Motor neuron (in vitro differentiated cells): ENCODE data around the gene FAT3. TPM values are rescaled to one million over a fixed set of nuclear protein-coding genes. Genes with fewer than 3 reads are reported as not detected.

ENCODE experiments used
- ATAC-seq, 8 experiments: fragments of 200-7000 bp; cut with Tn5 transposase; replicated peaks in 6 of 8; 2 replicates each; pipeline ENCODE4 v1.8.0; 2021; ENCODE audit warnings: mild to moderate bottlenecking in 8 of 8, moderate library complexity in 8 of 8
- H3K27ac ChIP-seq, 2 donors: fragments of 250-450 bp; sonication (Bioruptor Pico); 2 replicates each; pipeline ENCODE4 v1.9.0; 2021; ENCODE audit warnings: antibody characterized with exemption in 2 of 2, mild to moderate bottlenecking in 2 of 2, moderate library complexity in 1 of 2
- H3K4me1 ChIP-seq, 2 donors: fragments of 250-450 bp; sonication (Bioruptor Pico); replicated peaks in 1 of 2; 2 replicates each; pipeline ENCODE4 v1.6.1; 2021; ENCODE audit warnings: antibody characterized with exemption in 2 of 2, mild to moderate bottlenecking in 2 of 2, moderate library complexity in 1 of 2
- H3K4me3 ChIP-seq, 5 donors: fragments of 250-450 bp; sonication (Bioruptor Pico); 2 replicates each; pipeline ENCODE4 v1.9.0; 2021; ENCODE audit warnings: antibody characterized with exemption in 5 of 5, mild to moderate bottlenecking in 5 of 5, moderate library complexity in 4 of 5
- WGBS, 10 experiments: fragments of 450-650 bp; shearing (Covaris generic); methylation state at CpG; one replicate each; pipeline ENCODE4 v1.0.0; 2022; 5-methylcytosine and 5-hydroxymethylcytosine counted together
- in situ Hi-C, 9 experiments: fragments of 400-800 bp; cut with MboI; loops; one replicate each; pipeline ENCODE4 v1.15.0; 2021; ENCODE audit warnings: low sequenced_read_pairs in 9 of 9, low pct_unique_long_range_greater_than_20kb in 2 of 9; ENCODE audit not compliant: unreplicated experiment in 9 of 9
- total RNA-seq, 8 experiments: library from RNA; unstranded; fragments of 300-600 nt; gene quantifications; 2 replicates each; pipeline versions ENCODE4 v1.2.3 to v1.2.4, GENCODE V29; 2022

The FAT3 gene
- total RNA-seq, 8 experiments from 2014 or later = 0.04 to 99.9 (median 36.4) TPM

- ATAC-seq = no peak
- Histone ChIP-seq H3K4me3 (no peak overlapping the region), H3K4me1 (peaks cover 30 to 39% of the 10 kb centered on the region in 2 donors), H3K27ac (no peak overlapping the region)
- in situ Hi-C loops = loop anchor here in 1 of 9 experiments (25.0 kb wide), 1 partner anchor 617 kb away; no protein-coding TSS in a partner anchor
- WGBS, 10 experiments = 40 to 100% (median 91%) methylated on average over 1 to 5 of the region's 5 CpGs; no CpG with 5 or more reads in 1 of the 10 experiments
Measured at GRCh38 chr11:92245700-92246271, 21.2 kb downstream of the FAT3 start.

GRCh38 chr11:92246630-92247029 is 22.0 kb downstream of the FAT3 start:
- H3K4me3 ChIP-seq = no peak overlapping the region
- no peak overlapping the region for H3K27ac ChIP-seq
- peaks cover 25 to 34% of the 10 kb centered on the region in 2 donors for H3K4me1 ChIP-seq
- in situ Hi-C loops = loop anchor here in 1 of 9 experiments (25.0 kb wide), 1 partner anchor 616 kb away; no protein-coding TSS in a partner anchor
- ATAC-seq = peak in 4 of 8 experiments; percentile 37 to 60 (median 44)

GRCh38 chr11:92249156-92249753 is 24.6 kb downstream of the FAT3 start:
- Histone ChIP-seq H3K4me3 (no peak overlapping the region), H3K4me1 (peaks cover 30 to 35% of the 10 kb centered on the region in 2 donors), H3K27ac (no peak overlapping the region)
- WGBS, 10 experiments = 6 to 68% (median 38%) methylated on average over 3 to 7 of the region's 7 CpGs; no CpG with 5 or more reads in 1 of the 10 experiments
- ATAC-seq = peak in 1 of 8 experiments; percentile 5
- in situ Hi-C loops = loop anchor here in 1 of 9 experiments (25.0 kb wide), 1 partner anchor 613 kb away; no protein-coding TSS in a partner anchor

- 14 to 100% (median 83%) methylated on average over 1 of the region's 1 CpG; no CpG with 5 or more reads in 3 of the 10 experiments for WGBS, 10 experiments
- Histone ChIP-seq H3K27ac (no peak overlapping the region), H3K4me3 (no peak overlapping the region), H3K4me1 (peaks cover 30 to 40% of the 10 kb centered on the region in 2 donors)
- no peak for ATAC-seq
- in situ Hi-C loops = no loop called here
Measured at GRCh38 chr11:92251980-92252379, 27.4 kb downstream of the FAT3 start.

GRCh38 chr11:92253421-92253820 is 28.8 kb downstream of the FAT3 start:
- in situ Hi-C loops = no loop called here
- no peak for ATAC-seq
- 17 to 100% (median 84%) methylated on average over 1 of the region's 1 CpG; no CpG with 5 or more reads in 4 of the 10 experiments for WGBS, 10 experiments

GRCh38 chr11:92253945-92254344 is 29.3 kb downstream of the FAT3 start:
- in situ Hi-C loops = no loop called here
- peak in 5 of 8 experiments; percentile 91 to 100 (median 97) for ATAC-seq
- peaks cover 30 to 39% of the 10 kb centered on the region in 2 donors for H3K4me1 ChIP-seq

More at GRCh38 chr11:92253421-92253820, 28.8 kb downstream of the FAT3 start:
- Histone ChIP-seq H3K4me1 (peaks cover 30 to 40% of the 10 kb centered on the region in 2 donors), H3K4me3 (no peak overlapping the region), H3K27ac (peak overlapping the region in 1 of 2 donors; percentile 74)

GRCh38 chr11:92257536-92257935 is 32.9 kb downstream of the FAT3 start:
- ATAC-seq = no peak
- Histone ChIP-seq H3K4me1 (peaks cover 25 to 28% of the 10 kb centered on the region in 2 donors), H3K4me3 (no peak overlapping the region), H3K27ac (no peak overlapping the region)
- in situ Hi-C loops = no loop called here
- whole genome bisulfite sequencing, 10 experiments = 50 to 95% (median 84%) methylated on average over 1 to 4 of the region's 4 CpGs

More at GRCh38 chr11:92253945-92254344, 29.3 kb downstream of the FAT3 start:
- Histone ChIP-seq H3K27ac (peak overlapping the region; percentile 36 to 74), H3K4me3 (no peak overlapping the region)
- WGBS, 10 experiments = 38 to 82% (median 47%) methylated on average over 2 to 4 of the region's 4 CpGs

- Histone ChIP-seq H3K4me1 (peaks cover 10% of the 10 kb centered on the region in 2 donors), H3K4me3 (no peak overlapping the region), H3K27ac (no peak overlapping the region)
- WGBS, 10 experiments = 13 to 100% (median 82%) methylated on average over 1 to 4 of the region's 4 CpGs; no CpG with 5 or more reads in 1 of the 10 experiments
- ATAC-seq = no peak
- in situ Hi-C loops = no loop called here
Measured at GRCh38 chr11:92259861-92260260, 35.2 kb downstream of the FAT3 start.

GRCh38 chr11:92264350-92264749 is 39.7 kb downstream of the FAT3 start:
- in situ Hi-C loops = no loop called here
- peak in 3 of 8 experiments; percentile 44 to 75 (median 51) for ATAC-seq
- Histone ChIP-seq H3K4me3 (no peak overlapping the region), H3K27ac (no peak overlapping the region), H3K4me1 (peaks cover 31 to 41% of the 10 kb centered on the region in 2 donors)
- WGBS, 10 experiments = 16 to 95% (median 60%) methylated on average over 1 to 2 of the region's 2 CpGs; no CpG with 5 or more reads in 3 of the 10 experiments

GRCh38 chr11:92266806-92267205 is 42.2 kb downstream of the FAT3 start:
- Histone ChIP-seq H3K4me1 (peaks cover 23 to 35% of the 10 kb centered on the region in 2 donors), H3K4me3 (no peak overlapping the region), H3K27ac (no peak overlapping the region)
- peak in 5 of 8 experiments; percentile 91 to 99 (median 95) for ATAC-seq
- WGBS, 10 experiments = 46 to 100% (median 61%) methylated on average over 2 to 4 of the region's 4 CpGs
- in situ Hi-C loops = no loop called here

GRCh38 chr11:92267278-92267677 is 42.7 kb downstream of the FAT3 start:
- in situ Hi-C loops = no loop called here
- ATAC-seq = no peak
- Histone ChIP-seq H3K27ac (no peak overlapping the region), H3K4me3 (no peak overlapping the region), H3K4me1 (peaks cover 26 to 39% of the 10 kb centered on the region in 2 donors)
- WGBS, 10 experiments = 64 to 100% (median 81%) methylated on average over 1 to 2 of the region's 2 CpGs; no CpG with 5 or more reads in 2 of the 10 experiments

GRCh38 chr11:92267968-92268367 is 43.4 kb downstream of the FAT3 start:
- ATAC-seq = no peak
- peaks cover 30 to 46% of the 10 kb centered on the region in 2 donors for H3K4me1 ChIP-seq
- no peak overlapping the region for H3K27ac ChIP-seq
- no peak overlapping the region for H3K4me3 ChIP-seq
- in situ Hi-C loops = no loop called here

GRCh38 chr11:92268546-92268945 is 43.9 kb downstream of the FAT3 start:
- WGBS, 10 experiments = 31 to 100% (median 83%) methylated on average over 1 of the region's 1 CpG; no CpG with 5 or more reads in 1 of the 10 experiments
- in situ Hi-C loops = no loop called here
- no peak overlapping the region for H3K4me3 ChIP-seq

More at GRCh38 chr11:92268546-92268945, 43.9 kb downstream of the FAT3 start:
- no peak for ATAC-seq
- no peak overlapping the region for H3K27ac ChIP-seq
- peaks cover 30 to 50% of the 10 kb centered on the region in 2 donors for H3K4me1 ChIP-seq
